RWPE2 (cell line): ENCODE results near the gene ACOT11.

Experiments used
- ATAC-seq: fragments of 200-7000 bp; cut with Tn5 transposase; 3 replicates; pipeline ENCODE4 v1.9.1; 2021; ENCODE audit warnings: low read depth
- DNase-seq: peaks from one replicate; pipeline ENCODE4 v3.0.0-alpha.2; 2020; ENCODE audit warnings: low spot score
- H3K27ac ChIP-seq: fragments of 450-650 bp; 2 replicates; pipeline ENCODE4 v1.5.1; 2017; ENCODE audit warnings: mild to moderate bottlenecking; ENCODE audit not compliant: poor library complexity, severe bottlenecking
- H3K27me3 ChIP-seq: fragments of 250-450 bp; sonication (Bioruptor Pico); 2 replicates; pipeline ENCODE4 v1.5.1; 2021; ENCODE audit warnings: mild to moderate bottlenecking, moderate library complexity; ENCODE audit not compliant: insufficient read depth, poor library complexity, severe bottlenecking
- H3K36me3 ChIP-seq: fragments of 250-450 bp; sonication (Bioruptor Pico); 2 replicates; pipeline ENCODE4 v1.5.1; 2020; ENCODE audit warnings: low read depth, mild to moderate bottlenecking, moderate library complexity
- H3K4me1 ChIP-seq: fragments of 250-450 bp; sonication (Bioruptor Pico); 2 replicates; pipeline ENCODE4 v1.5.1; 2021; ENCODE audit warnings: mild to moderate bottlenecking, moderate library complexity; ENCODE audit not compliant: insufficient read depth, poor library complexity, severe bottlenecking
- H3K4me3 ChIP-seq: fragments of 250-450 bp; sonication (Bioruptor Pico); 2 replicates; pipeline ENCODE4 v1.5.1; 2021; ENCODE audit warnings: mild to moderate bottlenecking, moderate library complexity; ENCODE audit not compliant: severe bottlenecking
- H3K9me3 ChIP-seq: fragments of 250-450 bp; sonication (Bioruptor Pico); 2 replicates; pipeline ENCODE4 v1.5.1; 2021; ENCODE audit warnings: mild to moderate bottlenecking, moderate library complexity; ENCODE audit not compliant: severe bottlenecking
- CTCF ChIP-seq: fragments of 450-650 bp; IDR thresholded peaks from one replicate; pipeline ENCODE4 v1.5.1; 2017; ENCODE audit warnings: mild to moderate bottlenecking, moderate library complexity; ENCODE audit not compliant: poor library complexity, severe bottlenecking

ACOT11 gene

GRCh38 chr1:54556110-54556509 is 8.1 kb downstream of the ACOT11 start:
- Histone ChIP-seq H3K4me1 (no peaks in the 10 kb centered on the region), H3K4me3 (no peak overlapping the region), H3K36me3 (no peaks in the 10 kb centered on the region), H3K27me3 (no peaks in the 10 kb centered on the region), H3K9me3 (no peaks in the 10 kb centered on the region), H3K27ac (no peak overlapping the region)
- DNase-seq (no peak), ATAC-seq (no peak)
- no peak for TF ChIP-seq CTCF

- ATAC-seq = no peak
These were observed 9.8 kb downstream of the ACOT11 start for GRCh38 chr1:54557671-54558355.

GRCh38 chr1:54558434-54559030 is 10.5 kb downstream of the ACOT11 start:
- no peak for ATAC-seq
- no peaks in the 10 kb centered on the region for H3K4me1 ChIP-seq
- DNase-seq = no peak

More at GRCh38 chr1:54557671-54558355, 9.8 kb downstream of the ACOT11 start:
- no peaks in the 10 kb centered on the region for H3K9me3 ChIP-seq
- no peak overlapping the region for H3K4me3 ChIP-seq
- no peak overlapping the region for H3K27ac ChIP-seq
- no peaks in the 10 kb centered on the region for H3K4me1 ChIP-seq
- H3K27me3 ChIP-seq = no peaks in the 10 kb centered on the region
- no peak for DNase-seq
- H3K36me3 ChIP-seq = no peaks in the 10 kb centered on the region
- no peak for TF ChIP-seq CTCF

GRCh38 chr1:54559111-54559548 is 11.1 kb downstream of the ACOT11 start:
- ATAC-seq = no peak
- peaks cover 5% of the 10 kb centered on the region for H3K4me1 ChIP-seq
- H3K9me3 ChIP-seq = no peaks in the 10 kb centered on the region
- H3K4me3 ChIP-seq = no peak overlapping the region
- no peaks in the 10 kb centered on the region for H3K36me3 ChIP-seq
- no peak for TF ChIP-seq CTCF
- no peak for DNase-seq
- no peaks in the 10 kb centered on the region for H3K27me3 ChIP-seq
- no peak overlapping the region for H3K27ac ChIP-seq

More at GRCh38 chr1:54558434-54559030, 10.5 kb downstream of the ACOT11 start:
- Histone ChIP-seq H3K27me3 (no peaks in the 10 kb centered on the region), H3K4me3 (no peak overlapping the region), H3K9me3 (no peaks in the 10 kb centered on the region), H3K27ac (no peak overlapping the region), H3K36me3 (no peaks in the 10 kb centered on the region)
- no peak for TF ChIP-seq CTCF

GRCh38 chr1:54559771-54560231 is 11.8 kb downstream of the ACOT11 start:
- no peak for ATAC-seq
- TF ChIP-seq CTCF = no peak
- H3K4me3 ChIP-seq = no peak overlapping the region
- H3K9me3 ChIP-seq = no peaks in the 10 kb centered on the region
- DNase-seq = no peak
- H3K4me1 ChIP-seq = peaks cover 9% of the 10 kb centered on the region
- H3K36me3 ChIP-seq = no peaks in the 10 kb centered on the region
- no peak overlapping the region for H3K27ac ChIP-seq
- H3K27me3 ChIP-seq = no peaks in the 10 kb centered on the region
